SK-N-MC (cell line): ENCODE measurements around the gene SIPA1L3.

Experiments
- EZH2 ChIP-seq: fragments of 200-600 bp; sonication (generic); IDR thresholded peaks from one replicate; pipeline ENCODE4 v1.6.1; 2017; ENCODE audit warnings: antibody characterized with exemption
- POLR2AphosphoS5 ChIP-seq: IDR thresholded peaks from 2 replicates; pipeline ENCODE4 v1.6.1; 2012; ENCODE audit warnings: mild to moderate bottlenecking, low read depth, low read length, borderline replicate concordance

DNA sequence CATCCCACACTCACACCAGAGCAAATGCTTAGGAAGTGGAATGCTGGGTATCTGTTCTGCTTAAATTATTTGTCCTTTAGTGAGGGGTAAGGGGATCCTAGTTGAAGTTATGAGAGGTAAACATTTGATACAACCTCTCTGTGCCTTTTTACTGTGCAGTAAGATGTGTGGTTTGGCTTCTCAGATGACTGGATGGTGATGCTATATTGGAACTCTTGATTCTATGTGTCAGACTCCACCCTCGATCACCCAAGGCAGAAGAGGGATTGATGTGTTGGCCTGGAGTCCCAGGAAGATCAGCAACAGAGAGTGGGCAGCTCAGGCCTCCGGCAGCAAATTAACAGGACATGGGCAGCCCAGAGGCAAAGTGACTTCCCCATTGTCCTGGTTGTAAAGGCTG lies 66.7 kb downstream of the SIPA1L3 start:
- TF ChIP-seq POLR2AphosphoS5 (no peak), EZH2 (no peak)
